Stimulated activated CD8-positive, alpha-beta memory T cell treated with anti-CD3 and anti-CD28 coated beads, Interleukin-15, amount 100 ng/mL, for 1 hour (primary cell): ENCODE results near the gene MBP.
A peak's percentile ranks its signal among the peaks of the same experiment; 100 is the strongest.

Source experiments
- DNase-seq: peaks from one replicate; pipeline ENCODE4 v3.0.0-alpha.2; 2020; ENCODE audit warnings: low read depth

Gene MBP

DNA sequence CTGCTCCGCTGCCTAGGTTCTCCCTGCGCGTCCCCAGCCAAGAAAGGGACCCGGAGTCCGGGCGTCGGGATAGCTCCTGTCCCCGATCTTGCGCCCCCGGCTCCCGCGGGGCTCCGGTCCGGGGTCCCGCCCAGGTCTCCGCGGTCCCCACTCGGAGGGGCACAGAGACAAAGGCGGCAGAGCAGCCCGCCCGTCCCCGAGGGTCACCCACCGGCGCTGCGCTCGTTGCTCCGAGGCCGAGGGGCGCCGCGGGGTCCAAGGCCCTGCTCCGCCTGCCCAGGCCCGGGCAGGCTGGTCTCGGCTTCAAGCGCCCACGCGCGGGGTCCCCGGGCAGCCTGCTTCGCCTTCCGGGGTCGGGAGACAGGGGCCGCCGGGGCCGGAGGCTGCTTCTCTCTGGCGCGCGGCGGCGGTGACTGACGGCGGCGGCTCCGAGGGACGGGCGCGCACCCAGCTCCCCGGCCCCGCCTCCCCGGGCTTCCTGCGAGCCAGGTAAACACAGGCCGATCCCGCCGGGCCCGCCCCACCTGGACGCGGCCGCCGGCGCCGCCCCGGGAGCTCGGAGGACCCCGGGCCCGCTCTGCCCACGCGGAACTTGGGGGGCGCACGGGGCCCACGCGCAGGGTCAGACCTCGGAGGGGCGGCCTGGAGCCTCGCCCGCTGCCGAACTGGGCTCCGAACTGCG lies at the start of gene MBP:
Gene MBP (minus strand): TSS at position 415 of the 682 bp plus-strand sequence. CDS start 27,522 bp downstream, outside the sequence.
- peak; percentile 45 for DNase-seq

DNA sequence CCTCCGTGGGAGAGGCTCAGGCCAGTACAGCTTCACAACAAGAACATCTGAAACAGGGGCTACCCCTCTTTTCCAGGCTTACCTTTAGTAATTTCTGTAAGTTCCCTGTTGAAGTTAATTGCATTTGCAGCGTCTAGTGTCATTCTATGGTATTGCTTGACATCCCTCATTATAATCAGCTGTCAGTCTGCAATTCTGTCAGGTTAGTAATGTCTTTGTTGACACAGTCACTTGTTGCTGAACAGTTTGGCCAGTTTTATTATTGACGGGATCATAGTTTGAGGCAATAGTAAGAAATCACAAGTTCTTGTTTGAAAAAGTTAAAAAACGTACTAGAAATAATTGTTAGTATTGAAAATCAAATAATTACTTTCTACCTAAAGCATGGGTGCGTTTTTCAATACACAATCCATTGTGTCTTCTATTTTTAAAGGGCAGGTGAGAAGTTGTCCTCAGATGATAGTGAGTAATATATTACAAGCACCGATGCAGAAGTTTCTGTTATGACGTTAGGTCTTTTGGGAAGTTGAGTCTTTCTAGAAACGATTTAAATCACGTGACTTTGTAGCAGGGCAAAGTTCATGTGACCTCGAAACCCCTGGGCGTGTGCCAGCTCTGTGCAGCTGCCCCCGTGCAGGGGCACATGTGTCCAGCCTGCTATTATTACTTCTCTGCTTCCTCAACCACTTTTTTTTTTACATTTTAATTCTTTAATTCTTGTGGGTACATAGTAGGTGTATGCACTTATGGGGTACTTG lies 49.5 kb upstream of the MBP start:
- no peak for DNase-seq

DNA sequence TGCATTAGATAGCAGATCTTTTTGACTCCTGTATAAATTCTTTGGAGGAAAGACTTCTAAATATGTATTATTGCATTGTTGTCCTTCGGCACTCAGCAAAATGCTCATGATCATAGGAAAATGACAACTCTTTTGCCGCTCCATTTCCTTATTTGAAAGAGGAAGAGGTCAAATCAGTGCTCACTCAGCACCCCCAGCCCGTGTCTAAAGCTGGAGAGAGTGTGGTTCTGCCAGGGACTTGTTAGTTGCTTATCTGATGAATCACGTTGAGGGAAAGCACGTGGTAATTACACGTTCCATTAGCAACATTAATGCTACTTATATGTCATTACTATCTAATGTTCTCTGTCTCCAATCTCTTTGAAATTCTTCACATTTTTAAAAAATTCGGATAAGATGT lies 46.0 kb upstream of the MBP start:
- DNase-seq: no peak

DNA sequence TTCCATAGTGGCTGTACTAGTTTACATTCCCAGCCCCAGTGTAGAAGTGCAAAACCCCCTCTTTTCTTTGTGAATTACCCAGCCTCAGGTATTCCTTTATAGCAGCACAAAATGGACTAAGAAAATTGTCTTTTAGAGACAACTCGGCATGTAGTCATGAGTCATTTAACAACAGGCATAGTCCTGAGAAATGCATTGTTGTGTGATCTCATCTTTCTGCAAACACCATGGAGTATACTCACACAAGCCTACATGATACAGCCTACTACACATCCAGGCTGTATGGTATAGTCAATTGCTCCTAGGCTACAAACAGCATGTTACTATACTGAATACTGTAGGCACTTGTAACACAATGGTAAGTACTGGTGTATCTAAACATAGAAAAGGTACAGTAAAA lies 44.4 kb upstream of the MBP start:
- DNase-seq: no peak

DNA sequence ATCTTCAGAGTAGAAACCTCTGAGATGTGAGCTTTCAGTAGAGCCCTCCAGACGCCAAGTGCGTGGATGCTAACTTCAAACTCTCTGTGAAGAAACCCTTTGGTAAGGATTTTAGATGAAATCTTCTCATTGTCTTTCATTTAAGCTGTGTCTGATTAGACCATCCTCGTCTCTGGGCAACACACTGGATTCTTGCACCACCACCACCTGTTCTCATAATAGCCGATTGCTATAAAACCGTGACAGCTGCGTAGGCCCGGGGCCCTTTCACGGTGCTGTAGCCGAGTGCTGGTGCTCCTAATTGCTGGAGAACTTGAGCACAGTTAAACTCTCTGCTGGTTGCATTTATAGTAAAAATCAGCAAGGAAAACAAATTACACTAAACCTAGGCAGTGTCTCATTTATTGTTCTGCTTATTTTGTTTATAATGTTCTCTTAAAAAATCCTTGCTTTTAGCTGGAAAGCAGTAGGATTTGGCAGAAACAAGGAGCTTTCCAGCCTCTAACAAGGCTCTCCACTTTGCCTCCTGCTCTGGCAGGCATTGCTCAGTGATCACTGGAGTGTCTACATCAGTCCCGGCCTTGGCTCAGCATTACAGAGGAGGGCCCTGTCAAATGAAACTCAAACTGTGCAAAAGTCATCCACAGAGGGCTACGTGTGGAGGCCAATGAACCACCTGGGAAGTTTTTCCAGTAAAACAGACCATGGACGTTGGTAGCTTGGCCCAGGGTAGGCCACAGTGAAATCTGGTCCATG lies 40.9 kb upstream of the MBP start:
- no peak for DNase-seq

DNA sequence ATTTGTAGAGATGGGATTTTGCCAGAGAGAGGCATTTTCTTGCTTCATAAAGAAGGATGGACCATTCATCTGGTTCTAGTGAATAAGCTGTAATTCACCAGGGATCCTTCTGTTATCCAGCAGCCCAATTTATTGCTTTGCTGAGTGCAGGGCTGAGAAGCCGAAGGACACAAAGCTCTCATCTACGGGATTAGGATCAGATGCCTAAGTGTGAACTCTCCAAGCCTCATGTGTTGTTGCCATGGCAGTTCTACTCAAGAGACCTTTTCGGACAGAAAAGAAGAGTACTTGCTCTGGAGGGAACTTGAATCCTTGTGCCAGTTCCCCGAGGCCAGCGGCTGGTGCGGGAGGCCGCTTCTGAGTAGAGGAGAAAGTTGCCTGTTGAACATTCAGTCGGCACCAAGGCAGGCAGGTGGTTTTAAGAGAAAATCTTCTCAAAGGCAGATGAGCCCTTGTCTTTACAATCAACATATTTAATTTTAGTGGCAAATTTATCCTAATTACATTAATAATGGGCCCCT lies 38.4 kb upstream of the MBP start:
- DNase-seq: no peak

DNA sequence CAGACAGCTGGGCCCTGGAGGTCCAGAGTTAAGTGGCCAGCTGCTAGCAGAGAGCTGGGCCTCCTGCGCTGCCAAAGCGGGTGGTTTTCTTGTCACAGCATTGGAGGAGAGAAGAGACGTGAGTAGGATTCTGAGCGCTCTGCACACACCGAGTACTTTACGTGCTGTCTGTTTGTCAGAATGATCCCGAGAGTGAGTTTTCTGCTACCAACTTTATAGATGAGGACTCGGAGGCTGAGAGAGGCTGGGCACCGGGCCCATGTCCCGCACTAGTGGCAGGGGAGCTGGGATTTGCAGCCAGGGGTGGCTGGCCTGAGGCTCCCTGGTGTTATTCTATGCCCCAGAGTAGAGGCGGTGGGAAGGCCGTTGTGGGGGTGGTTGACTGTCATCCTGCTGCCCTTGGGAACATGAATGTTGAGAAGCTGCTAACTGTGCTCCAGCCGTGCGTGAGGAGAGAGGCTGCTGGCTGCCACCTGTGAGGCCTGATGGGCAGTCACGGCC lies 36.3 kb upstream of the MBP start:
- DNase-seq: no peak

DNA sequence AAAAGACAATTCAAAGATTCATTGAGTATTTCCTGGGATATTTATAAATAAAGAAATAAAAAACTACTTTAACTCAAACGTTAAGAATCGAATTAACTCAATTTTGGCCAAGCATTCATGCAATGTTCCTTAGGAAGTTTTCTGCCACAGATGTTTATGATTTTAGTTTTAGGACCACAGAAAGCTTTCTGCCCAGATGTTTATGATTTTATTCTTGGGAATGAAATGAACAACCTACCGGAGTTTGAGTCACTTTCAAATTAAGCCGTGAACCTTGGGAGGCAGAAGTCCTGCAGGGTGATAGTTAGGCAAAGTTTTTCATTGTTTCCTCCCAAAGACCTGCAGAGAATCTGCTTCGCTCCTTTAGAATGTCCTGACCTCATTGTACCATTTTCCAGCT lies 34.7 kb upstream of the MBP start:
- no peak for DNase-seq

DNA sequence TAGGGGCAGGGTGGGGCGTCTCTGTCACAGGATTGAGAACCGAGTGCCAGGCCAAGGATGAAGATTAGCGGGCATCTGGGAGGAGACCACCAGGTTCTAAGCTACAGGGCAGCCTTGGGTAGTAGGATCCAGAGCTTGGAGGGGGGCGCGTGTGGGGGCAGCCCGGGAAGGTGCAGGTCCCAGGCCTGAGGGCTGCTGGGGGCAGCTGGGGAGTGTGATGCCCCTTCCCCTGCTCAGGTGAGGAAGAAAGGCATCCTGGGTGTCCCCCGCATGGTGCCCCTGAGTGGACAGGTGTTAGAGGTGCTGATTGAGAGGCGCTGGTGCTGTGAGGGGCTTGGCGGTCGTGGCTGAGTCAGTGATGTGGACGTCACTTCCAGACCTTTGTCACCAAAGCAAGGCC lies 33.9 kb upstream of the MBP start:
- DNase-seq: no peak

DNA sequence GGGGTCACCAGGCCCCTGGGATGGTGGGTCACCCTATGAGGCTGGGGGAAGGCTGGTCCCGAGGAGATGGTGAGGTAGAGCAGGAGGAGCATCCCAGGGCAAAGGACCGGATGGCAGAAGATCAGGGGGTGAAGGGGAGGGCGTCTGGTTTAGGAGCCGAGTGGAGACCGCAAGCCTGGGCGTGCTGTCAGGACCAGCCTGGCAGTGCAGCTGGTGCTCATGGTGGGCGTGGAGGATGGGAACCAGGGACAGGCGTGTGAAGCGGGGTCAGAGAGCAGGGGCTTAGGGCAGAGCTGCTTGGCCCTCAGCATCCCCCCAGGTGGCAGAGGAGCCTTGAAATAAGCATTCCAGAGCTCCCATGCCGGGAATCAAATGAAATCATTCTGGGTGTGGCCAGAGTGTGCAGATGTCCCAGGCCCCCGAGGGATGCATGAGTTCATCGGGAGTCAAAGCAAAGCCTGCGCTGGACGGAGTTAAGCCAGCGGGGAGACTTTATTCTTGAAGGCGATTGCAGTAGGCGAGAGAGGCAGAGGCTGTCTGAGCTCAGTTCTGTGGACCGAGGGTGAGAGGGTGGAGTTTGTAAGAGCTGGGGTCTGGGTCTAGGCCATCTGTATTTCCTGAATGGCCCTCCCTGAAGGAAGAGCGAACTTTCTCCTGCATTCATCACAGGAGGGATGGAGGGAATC lies 33.1 kb upstream of the MBP start:
- no peak for DNase-seq

DNA sequence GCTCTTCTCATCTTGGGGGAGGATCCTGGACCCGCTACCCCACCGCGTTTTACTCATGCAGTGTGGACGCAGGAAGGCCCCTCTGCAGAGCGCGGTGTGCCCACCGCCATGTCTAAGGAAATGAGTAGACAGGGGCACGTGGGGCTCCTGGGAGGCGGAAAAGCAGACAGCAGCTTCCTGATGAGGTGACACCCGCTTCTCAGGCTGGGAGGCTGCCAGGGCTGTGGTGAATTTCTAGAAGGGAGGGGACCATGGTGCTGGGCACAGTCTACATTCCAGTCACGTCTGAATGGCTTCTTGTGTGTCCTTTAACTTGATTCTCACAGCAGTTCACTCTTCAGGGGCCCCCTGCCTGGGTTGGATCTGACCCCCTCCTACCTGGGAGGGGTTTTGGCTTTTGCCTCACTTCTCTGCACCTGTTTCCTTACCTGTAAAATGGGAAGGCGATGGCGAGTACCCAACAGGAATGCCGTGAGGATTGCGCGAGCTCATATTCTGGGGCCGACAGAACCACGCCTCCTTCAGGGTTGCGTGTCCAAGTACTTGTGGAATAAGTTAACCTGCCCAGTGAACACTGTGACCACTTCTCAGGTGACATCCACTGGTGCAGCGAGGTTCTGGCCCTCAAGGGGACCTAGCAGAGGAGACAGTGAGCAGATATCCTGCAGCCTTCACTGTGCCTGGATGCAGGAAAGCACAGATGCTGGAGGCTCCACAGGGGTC lies 32.3 kb upstream of the MBP start:
- DNase-seq: no peak

DNA sequence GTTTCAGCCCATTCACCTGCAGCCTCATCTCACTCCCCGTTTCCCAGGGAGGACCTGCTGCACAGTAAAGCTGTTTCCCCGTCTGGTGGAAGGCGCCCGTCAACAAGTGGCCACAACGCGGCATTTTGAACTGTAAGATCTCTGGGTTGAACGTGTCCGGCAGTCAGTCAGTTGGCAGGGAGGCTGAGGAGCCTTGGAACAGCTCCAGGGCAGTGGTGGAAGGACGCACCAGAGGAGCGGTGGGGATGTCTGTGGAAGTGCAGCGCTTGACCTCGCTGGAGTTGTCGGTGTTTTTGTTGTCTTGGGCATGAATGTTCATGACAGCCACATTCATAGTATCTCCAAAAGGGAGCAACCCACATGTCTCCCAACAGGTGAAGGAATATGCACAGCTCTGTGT lies 31.4 kb upstream of the MBP start:
- no peak for DNase-seq

DNA sequence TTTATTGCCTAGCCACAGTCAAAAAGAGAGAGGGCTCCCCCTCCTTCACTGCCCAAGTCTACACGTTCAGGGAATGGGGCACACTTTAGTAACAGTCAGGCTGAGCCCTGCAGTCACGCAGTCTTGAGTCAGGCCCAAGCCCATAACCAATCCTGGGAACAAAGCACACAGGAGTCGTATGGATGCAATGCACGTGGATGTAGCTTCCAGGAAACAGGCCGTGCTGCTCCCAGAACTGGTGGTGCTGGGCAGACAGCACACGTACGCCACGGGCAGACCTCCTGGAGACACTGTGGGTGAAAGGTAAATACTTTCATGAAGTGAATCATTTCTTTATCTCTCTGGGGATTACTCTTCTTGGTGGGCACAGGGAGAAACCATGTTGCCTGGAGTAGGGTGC lies 30.0 kb upstream of the MBP start:
- no peak for DNase-seq

DNA sequence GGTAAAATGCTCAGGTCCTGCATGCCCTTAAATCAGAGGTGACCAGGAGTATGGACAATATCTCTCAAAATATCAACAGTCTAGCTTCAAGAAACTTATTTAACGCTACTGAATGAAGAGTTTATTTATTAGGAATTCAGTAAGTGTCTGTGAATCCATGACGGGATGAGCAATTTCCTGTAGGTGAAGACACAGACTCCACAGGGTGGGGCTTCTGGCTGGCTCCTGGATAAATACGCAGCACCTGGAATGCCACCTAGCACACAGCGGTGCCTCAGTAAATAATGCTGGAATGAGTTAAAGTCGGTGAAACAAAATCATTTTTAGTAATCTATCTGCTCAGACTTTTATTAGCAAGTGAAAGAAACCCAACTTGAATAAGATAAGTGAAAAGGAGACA lies 29.4 kb upstream of the MBP start:
- DNase-seq: no peak

DNA sequence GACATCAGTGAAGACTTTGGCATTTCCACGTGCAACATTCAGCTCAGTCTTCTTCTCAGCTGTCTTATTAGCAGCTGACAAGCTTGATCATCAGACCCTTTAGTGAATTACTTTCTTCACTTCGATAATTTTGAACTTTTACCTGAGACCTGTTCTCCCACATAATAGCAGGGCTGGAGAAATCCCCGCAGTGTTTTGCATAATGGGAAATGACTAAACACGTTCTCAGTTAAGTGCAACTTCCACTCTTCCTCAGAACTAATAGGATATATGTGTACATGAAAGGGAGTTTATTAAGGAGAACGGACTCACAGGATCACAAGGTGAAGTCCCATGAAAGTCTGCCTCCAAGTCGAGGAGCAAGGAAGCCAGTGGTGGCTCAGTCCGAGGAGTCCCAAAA lies 28.8 kb upstream of the MBP start:
- no peak for DNase-seq

DNA sequence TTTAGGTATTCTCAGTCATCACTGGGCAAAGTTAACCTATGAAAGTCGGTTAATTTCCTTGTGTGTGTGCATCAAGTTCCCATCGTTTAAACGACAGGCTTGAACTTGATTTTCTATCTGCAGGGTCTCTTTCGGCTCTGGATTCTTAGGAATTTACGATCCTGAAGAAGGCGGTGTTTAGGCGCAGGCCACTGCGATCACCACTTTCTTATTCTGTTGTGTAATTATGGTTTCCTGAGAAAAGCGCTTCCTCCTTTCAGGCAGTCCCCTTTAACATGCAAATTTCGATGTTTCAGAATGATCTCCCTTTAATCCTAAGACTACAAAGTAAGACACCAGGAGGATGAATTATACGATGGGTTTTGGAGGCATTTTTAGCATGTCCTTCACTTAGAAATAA lies 27.9 kb upstream of the MBP start:
- no peak for DNase-seq

DNA sequence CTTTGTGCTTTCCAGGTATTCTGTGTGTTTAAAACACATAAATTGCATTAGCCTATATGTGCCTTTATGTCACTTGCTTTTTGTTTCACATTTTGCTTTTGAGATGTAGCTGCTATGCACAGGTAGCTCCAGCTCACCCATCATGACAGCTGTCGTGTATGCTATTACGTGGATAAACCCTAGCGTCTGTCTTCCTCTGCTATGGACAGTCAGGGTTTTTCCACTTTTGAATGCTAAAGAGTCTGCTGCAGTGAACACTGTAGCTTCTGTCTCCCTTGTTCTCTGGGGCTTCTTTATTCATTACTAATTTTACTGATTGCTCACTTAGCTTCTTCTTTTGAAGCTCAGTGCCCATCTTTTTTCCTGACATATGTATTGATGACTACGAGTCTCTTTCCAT lies 24.7 kb upstream of the MBP start:
- no peak for DNase-seq

DNA sequence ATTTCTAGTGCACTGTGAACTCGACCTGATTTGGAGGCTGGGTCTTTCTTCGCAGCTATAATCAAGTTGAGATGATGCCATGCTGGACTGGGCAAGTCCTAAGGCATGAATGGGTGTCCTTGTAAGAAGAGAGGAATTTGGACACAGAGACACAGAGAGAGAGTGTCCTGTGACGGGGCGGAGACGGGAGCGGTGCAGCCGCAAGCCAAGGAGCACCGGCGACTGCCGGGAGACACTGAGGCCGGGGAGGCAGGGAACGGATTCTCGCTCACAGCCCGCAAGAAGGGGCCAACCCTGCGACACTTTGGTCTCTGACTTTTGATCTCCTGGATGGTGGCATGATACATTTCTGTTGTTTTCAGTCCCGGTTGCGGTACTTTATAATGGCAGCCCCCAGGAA lies 22.4 kb upstream of the MBP start:
- no peak for DNase-seq

DNA sequence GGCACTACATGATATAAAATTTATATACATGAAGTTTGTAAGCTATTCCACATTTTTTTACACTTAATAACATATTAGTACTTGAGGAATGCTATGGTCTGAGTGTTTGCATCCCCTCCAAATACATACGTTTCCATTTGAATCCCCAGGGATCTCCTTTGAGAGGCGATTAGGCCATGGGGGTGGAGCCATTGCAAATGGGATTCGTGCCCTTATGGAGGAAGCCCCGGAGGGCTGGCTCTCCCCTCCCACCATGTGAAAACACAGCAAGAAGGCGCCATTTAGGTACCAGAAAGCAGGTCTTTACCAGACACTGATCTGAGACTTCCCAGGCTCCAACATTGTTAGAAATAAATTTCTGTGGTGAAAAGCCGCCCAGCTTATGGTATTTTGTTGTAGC lies 20.8 kb upstream of the MBP start:
- no peak for DNase-seq

DNA sequence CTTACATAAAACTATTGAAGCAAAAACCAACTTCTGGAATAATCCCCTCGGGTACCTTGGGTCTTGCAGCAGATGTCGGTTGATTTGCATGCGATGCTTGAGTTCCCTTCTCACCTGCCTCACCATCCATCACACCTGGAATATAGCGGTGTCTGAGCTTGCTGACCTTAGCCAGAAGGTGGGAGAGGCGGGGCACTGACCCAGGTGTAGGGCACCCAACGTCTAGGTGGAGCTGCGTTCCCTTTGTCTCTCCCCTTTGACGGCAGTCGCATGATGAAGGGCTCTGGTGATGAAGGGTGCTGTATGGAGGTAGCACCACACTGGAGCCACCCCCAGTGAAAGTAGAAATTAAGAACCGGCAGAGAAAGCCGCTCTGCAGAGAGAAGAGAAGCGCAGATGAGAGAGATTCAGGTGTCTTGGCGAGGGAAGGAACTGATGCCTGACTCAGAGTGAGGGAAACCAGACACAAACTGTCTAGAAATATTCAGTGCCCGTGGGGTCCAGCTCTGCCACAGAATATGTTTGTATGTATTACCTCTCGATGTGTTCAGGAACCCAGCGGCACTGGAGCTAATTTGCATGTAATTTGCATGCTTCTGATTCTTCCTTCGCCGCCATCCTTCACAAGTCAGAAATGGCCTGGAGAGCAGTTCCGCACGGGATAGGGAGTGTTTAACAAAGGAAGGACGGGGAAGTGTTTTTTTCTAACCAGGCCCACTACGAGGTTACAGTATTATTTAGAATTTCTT lies 19.4 kb upstream of the MBP start:
- DNase-seq: no peak
